ENCODE measurements around the gene RTP5. TPM values are rescaled to one million over a fixed set of nuclear protein-coding genes. Genes with fewer than 3 reads are reported as not detected.

The RTP5 gene
- total and polyA plus RNA-seq, 2 of the 8 experiments (the other 6 are each of a cell fraction or from before 2014, with no cell fraction given): not detected

GRCh38 chr2:241905716-241906377 lies 36.3 kb downstream of the RTP5 start:
- Histone ChIP-seq H3K14ac (ENCODE audit: insufficient read length) (no peak overlapping the region), H2BK15ac (ENCODE audit: low read length) (no peak overlapping the region), H3K4ac (replicated peaks; ENCODE audit: insufficient read length, low read depth, low read length) (no peak overlapping the region), H3K4me3 (ENCODE audit: extremely low read depth in 1 of 4, insufficient read depth in 2 of 4, low read depth in 3 of 4, low read length in 4 of 4) (no peak overlapping the region), H2AK5ac (ENCODE audit: low read depth, low read length) (no peak overlapping the region), H3K9ac (replicated peaks in 1 of 4; ENCODE audit: extremely low read depth in 1 of 4, low read depth in 3 of 4, low read length in 3 of 4) (no peak overlapping the region), H4K20me1 (replicated peaks in 1 of 2; ENCODE audit: control insufficient read depth in 1 of 2, insufficient read depth in 2 of 2, low read length in 2 of 2) (peaks cover 0 to 4% of the 10 kb centered on the region in 2 experiments), H4K91ac (replicated peaks; ENCODE audit: insufficient read length, low read length) (no peak overlapping the region), H3K36me3 (ENCODE audit: control insufficient read depth in 2 of 4, insufficient read depth in 4 of 4, low read length in 3 of 4) (no peaks in the 10 kb centered on the region; a peak in 1 of 8 replicates), H3K4me2 (ENCODE audit: insufficient read depth in 1 of 2, low read depth in 2 of 2, low read length in 2 of 2) (no peak overlapping the region), H3K79me2 (ENCODE audit: control insufficient read depth in 1 of 2, insufficient read depth in 2 of 2, low read length in 2 of 2) (no peaks in the 10 kb centered on the region), H2BK12ac (ENCODE audit: low read depth, low read length) (no peak overlapping the region), H4K5ac (ENCODE audit: insufficient read length, low read depth, low read length) (no peak overlapping the region), H3K27ac (ENCODE audit: low read depth, low read length) (no peak overlapping the region), H4K8ac (ENCODE audit: extremely low read depth, insufficient read depth, low read length) (no peak overlapping the region), H3K4me1 (replicated peaks in 1 of 4; ENCODE audit: control insufficient read depth in 3 of 4, insufficient read depth in 4 of 4, low read length in 3 of 4) (peaks cover 0 to 16% (median 9%) of the 10 kb centered on the region in 4 experiments; a peak in 6 of 7 replicates), H3K18ac (ENCODE audit: extremely low read depth, low read length) (no peak overlapping the region), H3K56ac (replicated peaks; ENCODE audit: insufficient read length, low read depth, low read length) (no peak overlapping the region), H2BK5ac (ENCODE audit: low read depth, low read length) (no peak overlapping the region), H3K27me3 (replicated peaks in 1 of 4; ENCODE audit: control insufficient read depth in 3 of 4, extremely low read depth in 1 of 4, insufficient read depth in 3 of 4, low read length in 3 of 4) (peaks cover 0 to 2% (median 0%) of the 10 kb centered on the region in 4 experiments; a peak in 2 of 7 replicates), H3K23me2 (ENCODE audit: low read depth, low read length) (peaks cover 8% of the 10 kb centered on the region; the same call in 1 of the 2 replicates), H2BK20ac (ENCODE audit: low read length) (no peak overlapping the region), H2AFZ (ENCODE audit: low read length) (no peak overlapping the region), H3K9me3 (ENCODE audit: insufficient read depth in 2 of 2, low read depth in 1 of 2, low read length in 1 of 2) (no peaks in the 10 kb centered on the region), H3K23ac (ENCODE audit: insufficient read length) (no peak overlapping the region), H2BK120ac (replicated peaks; ENCODE audit: low read depth, low read length) (no peak overlapping the region), H3K79me1 (ENCODE audit: low read depth, low read length) (no peaks in the 10 kb centered on the region; the same call in 1 of the 2 replicates)
- FAIRE-seq: no peak
- 87% methylated on average over 14 of the region's 14 CpGs; no CpG with 5 or more reads in 1 of the 2 experiments for WGBS, 2 experiments (ENCODE audit: extremely low coverage in 1 of 2, insufficient coverage in 1 of 2, insufficient read length in 1 of 2, insufficient replicate concordance in 2 of 2, low coverage in 1 of 2, low lambda C conversion rate in 2 of 2, missing lambda C conversion rate in 1 of 2)
- POLR2A ChIA-PET (ENCODE audit: partially characterized antibody): no interaction called here
- peak in 1 of 2 experiments; percentile 37 for DNase-seq (ENCODE audit: low read depth in 1 of 2, low spot score in 2 of 2)
- CTCF ChIA-PET (ENCODE audit: partially characterized antibody): no interaction called here
- TF ChIP-seq BACH1 (IDR thresholded peaks at IDR 0.05; ENCODE audit: low read length) (no peak), SP2 (IDR thresholded peaks at IDR 0.05; ENCODE audit: low read length) (no peak), BCL11A (IDR thresholded peaks at IDR 0.05; ENCODE audit: low read depth in 2 of 2, low read length in 2 of 2) (no peak)
